Renal cortex interstitium (tissue), 11 donors: ENCODE results near the gene TRRAP. TPM values are rescaled to one million over a fixed set of nuclear protein-coding genes. Genes with fewer than 3 reads are reported as not detected.
A peak's percentile ranks its signal among the peaks of the same experiment; 100 is the strongest.

Source experiments
- DNase-seq, 11 donors: peaks; one replicate each; pipeline ENCODE4 v3.0.0-alpha.2; 2013; ENCODE audit warnings: low read depth in 9 of 11, low spot score in 4 of 11; ENCODE audit errors: extremely low read depth in 1 of 11
- polyA plus RNA-seq, 3 donors: library from polyadenylated mRNA; unstranded; fragments of 120-200 nt; gene quantifications; one replicate each; pipeline ENCODE4 v1.2.1, GENCODE V29; 2013; ENCODE audit not compliant: insufficient read length in 3 of 3

Gene TRRAP
- polyA plus RNA-seq, 3 donors: 42.4 to 45.4 (median 43.7) TPM

GRCh38 chr7:98996150-98996552 lies 117.8 kb downstream of the TRRAP start:
- DNase-seq: no peak

- no peak for DNase-seq
Measured at GRCh38 chr7:98997846-98998245, 119.5 kb downstream of the TRRAP start.

GRCh38 chr7:98998821-98999725 lies 120.7 kb downstream of the TRRAP start:
- no peak for DNase-seq

- no peak for DNase-seq
Measured at GRCh38 chr7:99000196-99000903, 122.0 kb downstream of the TRRAP start.

GRCh38 chr7:99000904-99001465 lies 122.7 kb downstream of the TRRAP start:
- DNase-seq: no peak

GRCh38 chr7:99001482-99002147 lies 123.3 kb downstream of the TRRAP start:
- DNase-seq: peak in 1 of 11 donors; percentile 20

GRCh38 chr7:99002148-99002826 lies 124.0 kb downstream of the TRRAP start:
- no peak for DNase-seq

GRCh38 chr7:99002827-99003212 lies 124.5 kb downstream of the TRRAP start:
- DNase-seq: no peak

- DNase-seq: no peak
Measured at GRCh38 chr7:99003419-99003818, 125.1 kb downstream of the TRRAP start.

- DNase-seq: no peak
Measured at GRCh38 chr7:99004216-99004615, 125.9 kb downstream of the TRRAP start.

- no peak for DNase-seq
Measured at GRCh38 chr7:99004781-99005500, 126.6 kb downstream of the TRRAP start.

- DNase-seq: no peak
Measured at GRCh38 chr7:99005776-99006175, 127.4 kb downstream of the TRRAP start.

- DNase-seq: no peak
Measured at GRCh38 chr7:99006739-99007424, 128.6 kb downstream of the TRRAP start.

GRCh38 chr7:99008181-99008631 lies 129.9 kb downstream of the TRRAP start:
- no peak for DNase-seq

GRCh38 chr7:99008921-99009530 lies 130.7 kb downstream of the TRRAP start:
- DNase-seq: no peak

GRCh38 chr7:99010281-99010680 lies 131.9 kb downstream of the TRRAP start:
- no peak for DNase-seq

GRCh38 chr7:99011341-99011705 lies 133.0 kb downstream of the TRRAP start:
- DNase-seq: no peak
